ENCODE measurements around the gene TSGA10IP. TPM values are rescaled to one million over a fixed set of nuclear protein-coding genes. Genes with fewer than 3 reads are reported as not detected.

The TSGA10IP gene
- total RNA-seq, 2 experiments from 2014 or later: not detected

DNA sequence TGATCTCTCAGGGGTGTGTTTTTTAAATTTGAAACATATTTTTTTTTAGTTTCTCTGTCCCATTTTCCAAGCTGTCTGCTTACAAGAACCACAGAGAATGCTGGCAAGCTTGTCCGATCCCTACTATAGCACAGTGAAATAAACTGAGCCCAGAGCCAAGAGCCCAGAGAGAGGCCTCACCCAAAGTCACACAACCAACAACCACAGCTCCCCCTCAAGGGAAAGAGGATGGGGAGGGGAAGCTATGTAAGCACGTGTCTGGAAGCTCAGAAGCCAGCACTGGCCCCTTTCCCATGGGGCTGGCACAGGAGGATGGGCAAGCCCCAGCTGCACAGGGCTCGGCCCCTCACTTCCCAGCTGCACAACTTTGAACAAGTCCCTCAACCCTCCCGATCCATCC, 13.0 kb downstream of the TSGA10IP start:
- CTCF ChIA-PET: interaction anchor here (1.0 to 8.2 kb wide), 4 partner anchors 69 to 178 kb away, joined by 3 to 40 read pairs (median 5); partner anchors contain the start of genes AP5B1, CCDC85B, FIBP and MUS81
- Mint-ChIP-seq H3K4me1 (peaks cover 45% of the 10 kb centered on the region), H3K9me3 (no peaks in the 10 kb centered on the region), H3K27me3 (no peaks in the 10 kb centered on the region), H3K27ac (peak overlapping the region; percentile 84), H3K36me3 (ENCODE audit: low read depth) (peaks cover 11% of the 10 kb centered on the region), H3K4me3 (no peak overlapping the region)
- POLR2A ChIA-PET: no interaction called here
- no peak for DNase-seq

GRCh38 chr11:65958774-65959420, 13.6 kb downstream of the TSGA10IP start:
- DNase-seq: no peak
- no peaks in the 10 kb centered on the region for H3K9me3 Mint-ChIP-seq
- no peak overlapping the region for H3K4me3 Mint-ChIP-seq
- no peaks in the 10 kb centered on the region for H3K27me3 Mint-ChIP-seq
- ChIA-PET POLR2A (no interaction called here), CTCF (interaction anchor here (1.0 to 8.2 kb wide), 4 partner anchors 69 to 178 kb away, joined by 3 to 40 read pairs (median 5); partner anchors contain the start of genes AP5B1, CCDC85B, FIBP and MUS81)
- H3K27ac Mint-ChIP-seq: peak overlapping the region; percentile 84
- peaks cover 12% of the 10 kb centered on the region for H3K36me3 Mint-ChIP-seq (ENCODE audit: low read depth)
- peaks cover 51% of the 10 kb centered on the region for H3K4me1 Mint-ChIP-seq

GRCh38 chr11:65960824-65961266, 15.6 kb downstream of the TSGA10IP start:
- Mint-ChIP-seq H3K4me1 (peaks cover 56% of the 10 kb centered on the region), H3K4me3 (peak overlapping the region; percentile 93), H3K9me3 (no peaks in the 10 kb centered on the region), H3K27me3 (no peaks in the 10 kb centered on the region), H3K36me3 (ENCODE audit: low read depth) (peaks cover 25% of the 10 kb centered on the region), H3K27ac (peak overlapping the region; percentile 96)
- ChIA-PET CTCF (interaction anchor here (0.7 to 8.2 kb wide), 5 partner anchors 25 to 107 kb away, joined by 3 to 40 read pairs (median 4); partner anchors contain the start of genes CCDC85B, FIBP and MUS81), POLR2A (no interaction called here)
- no peak for DNase-seq

GRCh38 chr11:65961267-65962140, 16.2 kb downstream of the TSGA10IP start, which contains the start of gene SART1:
TSS of gene SART1 (plus strand) at chr11:65961734. CDS start at chr11:65961781, 47 bp downstream.
- H3K36me3 Mint-ChIP-seq (ENCODE audit: low read depth): peaks cover 30% of the 10 kb centered on the region
- no peaks in the 10 kb centered on the region for H3K9me3 Mint-ChIP-seq
- peak within 1 kb of the TSS; percentile 93 for H3K4me3 Mint-ChIP-seq
- no peaks in the 10 kb centered on the region for H3K27me3 Mint-ChIP-seq
- POLR2A ChIA-PET: no interaction called here
- peaks cover 51% of the 10 kb centered on the region for H3K4me1 Mint-ChIP-seq
- CTCF ChIA-PET: interaction anchor here (1.0 to 8.2 kb wide), 5 partner anchors 25 to 181 kb away, joined by 3 to 40 read pairs (median 4); partner anchors contain the start of genes AP5B1, CCDC85B, FIBP and MUS81
- DNase-seq: peak; percentile 97
- peak within 1 kb of the TSS; percentile 96 for H3K27ac Mint-ChIP-seq

- Mint-ChIP-seq H3K4me3 (peak overlapping the region; percentile 93), H3K9me3 (no peaks in the 10 kb centered on the region), H3K36me3 (ENCODE audit: low read depth) (peaks cover 35% of the 10 kb centered on the region), H3K27me3 (no peaks in the 10 kb centered on the region), H3K27ac (peak overlapping the region; percentile 96), H3K4me1 (peaks cover 45% of the 10 kb centered on the region)
- DNase-seq: no peak
- CTCF ChIA-PET: interaction anchor here (1.1 to 8.2 kb wide), 2 partner anchors 72 to 182 kb away, joined by 3 to 40 read pairs; partner anchors contain the start of genes AP5B1, CCDC85B and FIBP
- POLR2A ChIA-PET: no interaction called here
Measured at GRCh38 chr11:65962141-65962564, 16.9 kb downstream of the TSGA10IP start.

- H3K4me1 Mint-ChIP-seq: peaks cover 37% of the 10 kb centered on the region
- no peaks in the 10 kb centered on the region for H3K27me3 Mint-ChIP-seq
- no peak overlapping the region for H3K4me3 Mint-ChIP-seq
- POLR2A ChIA-PET: no interaction called here
- H3K9me3 Mint-ChIP-seq: no peaks in the 10 kb centered on the region
- no peak overlapping the region for H3K27ac Mint-ChIP-seq
- CTCF ChIA-PET: interaction anchor here (0.8 to 1.4 kb wide), 3 partner anchors 9 to 76 kb away, joined by 4 to 6 read pairs (median 4); partner anchors contain the start of gene FIBP
- peaks cover 54% of the 10 kb centered on the region for H3K36me3 Mint-ChIP-seq (ENCODE audit: low read depth)
- DNase-seq: no peak
Measured at GRCh38 chr11:65964906-65965305, 19.6 kb downstream of the TSGA10IP start.

DNA sequence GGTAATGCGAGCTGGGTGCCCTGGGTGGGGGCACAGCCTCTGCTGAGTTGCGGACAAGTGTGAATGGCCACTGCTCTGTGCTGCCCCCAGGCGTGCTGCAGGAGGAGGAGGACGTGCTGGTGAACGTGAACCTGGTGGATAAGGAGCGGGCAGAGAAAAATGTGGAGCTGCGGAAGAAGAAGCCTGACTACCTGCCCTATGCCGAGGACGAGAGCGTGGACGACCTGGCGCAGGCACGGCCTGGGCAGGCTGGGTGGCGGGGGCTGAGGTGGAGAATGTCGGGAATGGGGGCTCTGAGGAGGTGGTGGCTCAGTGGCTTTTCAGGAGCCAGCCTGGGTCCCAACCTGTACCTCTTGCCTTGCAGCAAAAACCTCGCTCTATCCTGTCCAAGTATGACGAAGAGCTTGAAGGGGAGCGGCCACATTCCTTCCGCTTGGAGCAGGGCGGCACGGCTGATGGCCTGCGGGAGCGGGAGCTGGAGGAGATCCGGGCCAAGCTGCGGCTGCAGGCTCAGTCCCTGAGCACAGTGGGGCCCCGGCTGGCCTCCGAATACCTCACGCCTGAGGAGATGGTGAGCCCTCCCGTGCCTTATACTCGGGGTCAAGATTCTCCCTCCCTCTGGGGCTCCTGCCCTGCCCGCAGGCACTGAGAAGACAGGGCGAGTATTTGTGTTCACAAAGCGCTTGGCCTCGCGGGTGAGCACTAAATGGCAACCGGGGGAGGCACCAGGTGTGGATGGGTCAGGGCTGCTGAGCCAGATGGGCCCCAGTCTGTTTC, 20.9 kb downstream of the TSGA10IP start:
- Mint-ChIP-seq H3K4me3 (no peak overlapping the region), H3K27ac (peak overlapping the region; percentile 64), H3K27me3 (no peaks in the 10 kb centered on the region), H3K36me3 (ENCODE audit: low read depth) (peaks cover 60% of the 10 kb centered on the region), H3K9me3 (no peaks in the 10 kb centered on the region), H3K4me1 (peaks cover 31% of the 10 kb centered on the region)
- ChIA-PET CTCF (interaction anchor here (1.1 to 1.6 kb wide), 5 partner anchors 7 to 107 kb away, joined by 3 to 4 read pairs (median 4); partner anchors contain the start of gene FIBP), POLR2A (no interaction called here)
- DNase-seq: no peak

- Mint-ChIP-seq H3K27ac (no peak overlapping the region), H3K36me3 (ENCODE audit: low read depth) (peaks cover 65% of the 10 kb centered on the region), H3K27me3 (no peaks in the 10 kb centered on the region), H3K4me1 (peaks cover 28% of the 10 kb centered on the region), H3K4me3 (no peak overlapping the region), H3K9me3 (no peaks in the 10 kb centered on the region)
- CTCF ChIA-PET: interaction anchor here (0.6 to 1.6 kb wide), 2 partner anchors 93 to 108 kb away, joined by 3 to 4 read pairs; no protein-coding TSS in a partner anchor
- no peak for DNase-seq
- POLR2A ChIA-PET: no interaction called here
Measured at GRCh38 chr11:65967329-65967934, 22.2 kb downstream of the TSGA10IP start.

DNA sequence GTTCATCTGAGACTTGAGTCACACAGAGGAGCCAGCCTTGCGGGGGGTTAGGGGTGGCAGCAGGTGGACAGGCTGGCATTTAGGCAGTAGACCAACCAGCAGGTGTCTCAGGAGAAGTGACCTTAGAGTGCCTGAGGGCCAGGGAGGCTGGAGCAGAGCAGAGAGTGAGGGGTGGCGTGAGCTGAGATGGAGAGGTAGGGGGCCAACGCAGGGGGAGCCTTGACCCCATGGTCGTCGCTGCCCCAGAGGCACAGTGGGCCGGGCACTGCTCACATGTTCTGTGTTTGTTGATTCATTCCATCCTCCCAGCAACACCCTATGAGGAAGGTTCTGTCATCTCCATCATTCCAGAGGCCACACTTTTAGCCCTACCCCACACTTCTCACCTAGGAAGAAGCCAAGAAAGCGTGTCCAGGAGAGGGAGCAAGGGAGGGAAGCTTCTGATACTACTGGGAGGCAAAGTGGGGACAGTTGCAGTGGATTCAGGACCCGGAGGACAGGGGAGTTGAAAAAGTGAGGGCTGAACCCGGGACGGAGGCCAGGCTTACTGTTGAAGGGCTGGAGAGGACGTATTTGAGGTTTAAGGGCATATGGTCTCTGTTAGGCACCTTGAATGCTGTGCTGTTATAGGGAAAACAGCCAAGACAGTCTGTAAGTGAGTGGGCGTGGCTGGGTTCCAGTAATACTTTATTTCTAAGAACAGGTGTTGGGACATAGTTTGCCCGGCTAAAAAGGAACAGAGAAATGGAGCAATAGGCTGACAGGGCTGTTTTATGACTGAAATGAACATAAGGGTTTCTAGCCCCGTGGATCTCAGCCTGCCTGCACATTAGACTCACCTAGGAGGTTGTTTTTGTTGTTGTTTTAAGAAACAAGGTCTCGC, 23.6 kb downstream of the TSGA10IP start:
- H3K36me3 Mint-ChIP-seq (ENCODE audit: low read depth): peaks cover 69% of the 10 kb centered on the region
- peaks cover 15% of the 10 kb centered on the region for H3K4me1 Mint-ChIP-seq
- no peak overlapping the region for H3K27ac Mint-ChIP-seq
- ChIA-PET POLR2A (no interaction called here), CTCF (interaction anchor here (1.2 kb wide), 1 partner anchor 79 kb away, joined by 4 read pairs; the partner anchor contains the start of gene CCDC85B)
- no peaks in the 10 kb centered on the region for H3K27me3 Mint-ChIP-seq
- no peaks in the 10 kb centered on the region for H3K9me3 Mint-ChIP-seq
- no peak overlapping the region for H3K4me3 Mint-ChIP-seq
- DNase-seq: no peak

GRCh38 chr11:65972116-65972515, 26.8 kb downstream of the TSGA10IP start:
- H3K36me3 Mint-ChIP-seq (ENCODE audit: low read depth): peaks cover 59% of the 10 kb centered on the region
- POLR2A ChIA-PET: no interaction called here
- H3K27ac Mint-ChIP-seq: no peak overlapping the region
- H3K27me3 Mint-ChIP-seq: no peaks in the 10 kb centered on the region
- CTCF ChIA-PET: interaction anchor here (1.0 to 2.0 kb wide), 2 partner anchors 82 to 87 kb away, joined by 4 to 11 read pairs; partner anchors contain the start of gene CCDC85B
- DNase-seq: no peak
- peaks cover 8% of the 10 kb centered on the region for H3K4me1 Mint-ChIP-seq
- no peak overlapping the region for H3K4me3 Mint-ChIP-seq
- no peaks in the 10 kb centered on the region for H3K9me3 Mint-ChIP-seq

Measured in activated CD4-positive, alpha-beta T cell treated with anti-CD3 and anti-CD28 coated beads, Interleukin-2, amount 10 ng/mL, durations not matched to agents 7 days and 5 days (primary cell).